ENCODE measurements around the gene MAT2A.

- no peak for TF ChIP-seq YBX1 (IDR thresholded peaks at IDR 0.05)
- TF ChIP-seq CTCF (IDR thresholded peaks at IDR 0.05 in 2 of 3, conservative IDR thresholded peaks at IDR 0.05 in 1 of 3; ENCODE audit: insufficient read depth in 2 of 3, low read depth in 1 of 3, low read length in 3 of 3), result no peak
- TF ChIP-seq, protein P1, sequence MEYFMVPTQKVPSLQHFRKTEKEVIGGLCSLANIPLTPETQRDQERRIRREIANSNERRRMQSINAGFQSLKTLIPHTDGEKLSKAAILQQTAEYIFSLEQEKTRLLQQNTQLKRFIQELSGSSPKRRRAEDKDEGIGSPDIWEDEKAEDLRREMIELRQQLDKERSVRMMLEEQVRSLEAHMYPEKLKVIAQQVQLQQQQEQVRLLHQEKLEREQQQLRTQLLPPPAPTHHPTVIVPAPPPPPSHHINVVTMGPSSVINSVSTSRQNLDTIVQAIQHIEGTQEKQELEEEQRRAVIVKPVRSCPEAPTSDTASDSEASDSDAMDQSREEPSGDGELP (CRISPR knock-in tag; IDR thresholded peaks at IDR 0.05; ENCODE audit: borderline replicate concordance), result no peak
- TF ChIP-seq MXI1 (IDR thresholded peaks at IDR 0.05; ENCODE audit: low read depth, low read length), result no peak
- no peak; a peak in 1 of 4 replicates for TF ChIP-seq FOXK2 (conservative IDR thresholded peaks at IDR 0.05 in 1 of 2, IDR thresholded peaks at IDR 0.05 in 1 of 2; ENCODE audit: low read depth in 2 of 2)
- no peak for TF ChIP-seq KAT8 (IDR thresholded peaks at IDR 0.05; ENCODE audit: low read depth)
- 0 out of 2 replicates have a peak, but pooled peaks have one; percentile 24 for TF ChIP-seq GABPA (tag; conservative IDR thresholded peaks at IDR 0.05; ENCODE audit: low read depth)
- TF ChIP-seq SP1 (CRISPR knock-in tag; IDR thresholded peaks at IDR 0.05), result no peak
- TF ChIP-seq POLR2A (conservative IDR thresholded peaks at IDR 0.05), result no peak
- no peak for TF ChIP-seq NEUROD1 (IDR thresholded peaks at IDR 0.05; ENCODE audit: borderline replicate concordance, low read depth, low read length, partially characterized antibody)
Observed at GRCh38 chr2:85564144-85564563, 25.2 kb downstream of the MAT2A start.

Data from K562 (cell line).